Neural cell (in vitro differentiated cells): ENCODE data around the gene SPTLC2.

Source experiments
- EP300 ChIP-seq: fragments of 450-650 bp; conservative IDR thresholded peaks from 2 replicates; pipeline ENCODE4 v1.6.1; 2014; ENCODE audit warnings: antibody characterized with exemption, mild to moderate bottlenecking, moderate library complexity; ENCODE audit not compliant: poor library complexity, severe bottlenecking
- EZH2 ChIP-seq: fragments of 200-600, 300-800 bp; shearing (Covaris generic), sonication (generic); IDR thresholded peaks from 2 replicates; pipeline ENCODE4 v1.6.1; 2014; ENCODE audit warnings: antibody characterized with exemption, low read length, borderline replicate concordance, mild to moderate bottlenecking; ENCODE audit not compliant: insufficient read depth, poor library complexity, severe bottlenecking
- TF ChIP-seq, protein P1 (sequence below): fragments of 450-650 bp; IDR thresholded peaks from 2 replicates; pipeline ENCODE4 v1.5.1; 2014; ENCODE audit warnings: antibody characterized with exemption, mild to moderate bottlenecking, moderate library complexity; ENCODE audit not compliant: poor library complexity, severe bottlenecking

DNA sequence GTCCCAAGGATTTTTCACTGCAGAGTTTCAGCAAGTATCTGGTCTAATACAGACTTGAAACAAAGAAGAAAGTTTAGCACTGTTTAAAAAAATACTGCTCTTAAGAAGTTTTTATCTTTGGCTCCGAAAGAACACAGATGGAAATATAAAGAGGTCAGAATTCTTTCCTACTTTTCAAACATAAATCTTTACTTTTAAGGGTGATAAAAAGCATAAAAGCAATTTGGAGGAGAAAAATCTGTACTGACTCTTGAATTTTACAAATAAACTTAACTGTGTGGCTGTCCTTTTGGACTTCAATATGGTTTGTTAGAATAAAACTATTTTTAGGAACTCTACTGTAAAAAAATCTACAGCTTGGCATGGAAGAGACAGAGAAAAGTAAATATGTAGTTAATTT lies 90.2 kb downstream of the SPTLC2 start:
- TF ChIP-seq, protein P1, sequence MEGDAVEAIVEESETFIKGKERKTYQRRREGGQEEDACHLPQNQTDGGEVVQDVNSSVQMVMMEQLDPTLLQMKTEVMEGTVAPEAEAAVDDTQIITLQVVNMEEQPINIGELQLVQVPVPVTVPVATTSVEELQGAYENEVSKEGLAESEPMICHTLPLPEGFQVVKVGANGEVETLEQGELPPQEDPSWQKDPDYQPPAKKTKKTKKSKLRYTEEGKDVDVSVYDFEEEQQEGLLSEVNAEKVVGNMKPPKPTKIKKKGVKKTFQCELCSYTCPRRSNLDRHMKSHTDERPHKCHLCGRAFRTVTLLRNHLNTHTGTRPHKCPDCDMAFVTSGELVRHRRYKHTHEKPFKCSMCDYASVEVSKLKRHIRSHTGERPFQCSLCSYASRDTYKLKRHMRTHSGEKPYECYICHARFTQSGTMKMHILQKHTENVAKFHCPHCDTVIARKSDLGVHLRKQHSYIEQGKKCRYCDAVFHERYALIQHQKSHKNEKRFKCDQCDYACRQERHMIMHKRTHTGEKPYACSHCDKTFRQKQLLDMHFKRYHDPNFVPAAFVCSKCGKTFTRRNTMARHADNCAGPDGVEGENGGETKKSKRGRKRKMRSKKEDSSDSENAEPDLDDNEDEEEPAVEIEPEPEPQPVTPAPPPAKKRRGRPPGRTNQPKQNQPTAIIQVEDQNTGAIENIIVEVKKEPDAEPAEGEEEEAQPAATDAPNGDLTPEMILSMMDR: no peak
- TF ChIP-seq EP300 (no peak), EZH2 (no peak)
